Stimulated activated CD8-positive, alpha-beta memory T cell treated with anti-CD3 and anti-CD28 coated beads, Interleukin-15, amount 100 ng/mL, for 4 hours (primary cell): ENCODE results near the gene SFXN2.
"Not testable (repeated sequence)": the region's sequence is repeated elsewhere in the genome, so short reads cannot be mapped to it uniquely, and the experiment has no call there.

Experiments used
- DNase-seq, 2 donors: peaks; one replicate each; pipeline ENCODE4 v3.0.0-alpha.2; 2020; ENCODE audit warnings: low read depth in 2 of 2

Gene SFXN2

DNA sequence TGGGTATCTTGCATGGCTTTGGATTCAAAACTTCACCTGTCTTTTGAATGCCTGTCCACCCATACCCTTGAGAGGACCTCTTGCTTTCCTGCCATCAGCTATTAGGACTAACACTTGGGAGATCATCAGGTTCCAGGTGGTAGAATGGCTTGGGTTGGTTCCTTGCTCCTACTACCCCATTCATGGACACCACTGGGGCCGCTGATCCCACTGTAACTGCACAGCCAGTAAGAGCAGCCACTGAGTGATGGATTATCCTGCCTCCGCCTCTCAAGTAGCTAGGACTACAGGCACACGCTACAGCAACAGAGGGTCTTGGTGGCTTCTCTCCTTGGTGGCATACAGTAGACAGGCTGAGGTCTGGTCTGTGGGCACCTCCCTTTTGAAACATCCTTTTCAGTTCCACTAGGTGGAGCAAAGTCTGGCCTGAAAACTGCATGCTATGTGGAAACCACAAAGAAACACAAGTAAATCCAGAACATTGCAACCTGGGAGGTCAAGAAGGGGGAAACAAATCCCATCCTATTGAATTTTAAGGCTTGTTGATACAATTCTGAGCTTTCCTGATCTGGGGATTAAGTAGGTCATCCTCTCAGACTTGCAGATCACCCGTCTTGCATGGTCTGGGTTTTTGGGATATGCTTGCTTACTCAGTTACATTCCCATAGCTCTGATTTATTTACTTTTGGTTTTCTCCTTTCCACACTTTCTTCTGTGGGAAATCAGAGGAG lies 38.7 kb downstream of the SFXN2 start:
- no peak for DNase-seq

DNA sequence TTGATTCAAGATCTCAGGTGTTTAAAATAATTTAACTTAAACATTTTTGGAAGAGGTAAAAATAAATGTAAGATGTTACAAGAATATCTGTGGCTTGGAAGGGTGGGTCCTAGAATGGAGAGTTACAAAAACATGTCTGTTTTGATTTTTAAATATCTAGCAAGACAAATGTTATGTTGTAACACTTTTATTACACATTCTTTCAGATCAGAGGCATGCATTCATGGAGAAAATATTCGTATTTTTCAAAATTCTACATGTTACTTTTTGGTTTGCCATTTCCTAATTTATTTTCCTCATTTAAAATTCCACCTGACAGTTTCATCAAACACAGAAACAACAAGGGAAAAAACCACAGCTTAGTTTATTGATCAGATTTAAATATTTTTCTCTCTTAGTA lies 39.3 kb downstream of the SFXN2 start:
- DNase-seq: no peak

GRCh38 chr10:102757323-102757722 lies 42.9 kb downstream of the SFXN2 start:
- no peak for DNase-seq

- DNase-seq: no peak
These were observed 44.0 kb downstream of the SFXN2 start for GRCh38 chr10:102758240-102758932.

DNA sequence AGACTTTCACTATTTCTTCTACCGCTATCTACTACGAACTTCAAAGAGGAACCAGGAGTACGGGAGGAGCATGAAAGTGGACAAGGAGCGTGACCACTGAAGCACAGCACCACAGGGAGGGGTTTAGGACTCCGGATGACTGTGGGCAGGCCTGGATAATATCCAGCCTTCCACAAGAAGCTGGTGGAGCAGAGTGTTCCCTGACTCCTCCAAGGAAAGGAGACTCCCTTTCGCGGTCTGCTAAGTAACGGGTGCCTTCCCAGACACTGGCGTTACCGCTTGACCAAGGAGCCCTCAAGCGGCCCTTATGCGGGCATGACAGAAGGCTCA lies 44.5 kb downstream of the SFXN2 start:
- DNase-seq: not testable (repeated sequence)

DNA sequence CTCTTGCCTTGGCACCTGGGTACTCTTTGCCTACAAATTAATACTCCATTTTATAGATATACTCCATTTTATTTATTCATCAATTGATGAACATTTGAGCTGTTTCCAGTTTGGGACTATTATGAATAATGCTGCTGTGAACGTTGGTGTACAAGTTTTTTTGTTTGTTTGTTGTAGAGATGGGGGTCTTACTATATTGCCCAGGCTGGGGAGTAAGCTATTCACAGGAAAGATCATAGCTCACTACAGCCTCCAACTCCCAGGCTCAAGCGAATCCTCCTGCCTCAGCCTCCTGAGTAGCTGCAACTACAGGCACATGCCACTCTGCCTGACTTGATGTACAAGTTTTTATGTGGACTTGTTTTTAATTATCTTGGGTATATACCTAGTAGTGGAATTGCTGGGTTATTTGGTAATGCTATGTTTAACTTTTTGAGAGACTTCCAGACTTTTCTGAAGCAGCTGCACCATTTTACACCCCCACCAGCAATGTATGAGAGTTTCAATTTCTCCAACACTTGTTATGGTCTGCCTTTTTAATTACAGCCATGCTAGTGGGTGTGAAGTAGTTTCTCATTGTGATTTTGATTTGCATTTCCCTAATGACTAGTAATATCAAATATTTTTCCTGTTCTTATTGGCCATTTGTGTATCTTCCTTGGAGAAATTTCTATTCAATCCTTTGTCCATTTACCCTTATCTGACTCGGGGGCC lies 45.2 kb downstream of the SFXN2 start:
- DNase-seq: no peak

DNA sequence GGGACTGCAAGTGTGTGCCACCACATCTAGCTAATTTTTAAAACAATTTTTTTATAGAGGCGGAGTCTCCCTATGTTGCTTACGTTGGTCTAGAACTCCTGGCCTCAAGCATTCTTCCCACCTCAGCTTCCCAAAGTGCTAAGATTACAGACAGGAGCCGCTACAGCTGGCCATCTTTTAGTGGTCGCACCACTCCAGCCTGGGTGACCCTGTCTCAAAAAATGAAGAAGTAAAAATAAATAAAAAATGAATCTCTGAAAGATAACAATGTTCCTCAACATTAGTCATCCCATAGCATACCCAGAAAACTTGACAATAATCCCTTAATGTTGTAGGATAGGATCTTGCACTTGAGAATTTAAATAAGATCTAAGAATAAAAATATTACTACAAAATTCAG lies 47.5 kb downstream of the SFXN2 start:
- DNase-seq: no peak

- no peak for DNase-seq
These were observed 48.1 kb downstream of the SFXN2 start for GRCh38 chr10:102762401-102763015.

- no peak for DNase-seq
These were observed 48.7 kb downstream of the SFXN2 start for GRCh38 chr10:102763037-102763607.

GRCh38 chr10:102764470-102765161 lies 50.2 kb downstream of the SFXN2 start:
- no peak for DNase-seq

GRCh38 chr10:102765336-102765735 lies 50.9 kb downstream of the SFXN2 start:
- DNase-seq: no peak

DNA sequence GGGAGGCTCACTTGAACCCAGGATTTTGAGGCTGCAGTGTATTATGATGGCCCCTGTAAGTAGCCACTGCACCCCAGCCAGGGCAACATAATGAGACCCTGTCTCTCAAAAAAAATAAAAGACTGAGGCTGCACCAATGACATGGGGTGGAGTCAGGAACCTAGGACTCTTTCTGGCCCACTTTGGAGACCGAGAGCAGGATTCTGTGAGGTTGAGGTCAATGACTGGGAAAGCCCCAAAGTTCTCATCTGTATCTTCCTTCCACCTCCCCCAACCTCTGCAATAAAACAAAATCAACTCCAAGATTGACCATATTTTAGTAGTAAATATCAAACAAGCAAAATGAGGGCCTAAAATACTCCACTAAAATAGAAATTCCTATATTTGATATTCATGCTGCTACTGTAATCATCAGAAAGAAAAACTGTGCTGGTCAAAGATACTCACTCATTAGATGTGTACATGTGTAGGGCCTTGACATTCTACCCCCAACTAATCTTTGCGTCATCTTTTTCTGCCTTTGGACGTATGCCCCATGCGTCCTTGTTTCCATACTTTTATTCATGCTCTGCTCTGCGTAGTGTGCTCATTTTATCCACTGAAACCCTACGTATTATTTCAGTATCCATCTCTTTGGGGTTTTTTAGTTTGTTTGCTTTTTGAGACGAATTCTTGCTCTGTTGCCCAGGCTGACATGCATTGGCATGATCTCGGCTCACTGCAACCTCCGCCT lies 53.2 kb downstream of the SFXN2 start:
- DNase-seq: no peak

- DNase-seq: no peak
These were observed 55.1 kb downstream of the SFXN2 start for GRCh38 chr10:102769375-102770107.

DNA sequence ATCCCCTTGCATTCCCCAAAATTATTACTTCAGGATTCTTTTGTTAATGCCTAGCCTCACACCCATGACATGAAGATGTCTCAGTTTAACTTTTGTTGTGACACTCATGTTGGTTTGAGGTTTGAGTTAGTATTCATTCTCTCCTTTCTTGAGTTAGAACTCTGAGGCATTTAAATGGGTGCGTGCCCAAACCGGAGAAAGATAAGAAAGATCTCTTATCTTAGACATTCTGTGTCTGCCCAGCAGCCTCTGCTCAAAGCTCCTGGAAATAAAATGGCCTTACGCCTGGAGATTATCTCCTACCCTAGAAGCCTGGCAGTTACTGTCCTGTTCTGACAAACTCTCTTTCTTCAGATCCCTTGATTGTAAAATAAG lies 55.7 kb downstream of the SFXN2 start:
- DNase-seq: no peak

DNA sequence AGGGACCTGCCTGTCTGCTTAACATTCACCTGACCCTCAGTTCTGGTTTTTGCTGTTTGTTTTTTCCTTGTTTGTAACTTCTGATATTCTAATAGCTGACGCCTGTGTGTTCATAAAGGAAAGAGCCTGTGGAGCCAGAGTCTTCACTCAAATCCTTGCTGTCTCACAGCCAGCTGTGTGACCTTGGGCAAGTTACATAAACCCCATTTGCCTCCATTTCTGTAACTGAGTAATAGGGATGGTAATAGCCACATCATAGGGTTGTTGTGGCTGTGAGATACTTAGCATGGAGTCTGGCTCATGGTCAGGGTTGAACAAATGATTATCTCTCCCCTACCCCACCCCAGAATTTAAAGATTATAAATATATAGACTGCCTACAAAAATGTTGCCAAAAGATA lies 56.4 kb downstream of the SFXN2 start:
- no peak for DNase-seq

DNA sequence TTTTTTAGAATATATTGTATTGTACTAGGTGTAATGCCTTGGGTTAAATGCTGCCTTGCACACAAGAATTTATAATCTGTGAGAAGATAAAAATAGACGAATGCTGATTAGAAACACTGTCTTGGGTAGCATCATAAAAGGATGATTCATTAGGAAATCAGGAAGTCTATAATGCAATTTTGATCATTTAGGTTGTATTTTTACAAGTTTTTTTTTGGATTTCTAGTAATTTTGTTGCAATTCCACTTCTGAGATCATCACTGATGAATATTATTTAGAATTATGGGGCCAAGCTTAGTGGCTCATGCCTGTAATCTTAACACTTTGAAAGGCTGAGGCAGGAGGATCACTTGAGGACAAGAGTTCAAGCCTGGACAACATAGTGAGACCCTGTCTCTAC lies 58.9 kb downstream of the SFXN2 start:
- DNase-seq: no peak

DNA sequence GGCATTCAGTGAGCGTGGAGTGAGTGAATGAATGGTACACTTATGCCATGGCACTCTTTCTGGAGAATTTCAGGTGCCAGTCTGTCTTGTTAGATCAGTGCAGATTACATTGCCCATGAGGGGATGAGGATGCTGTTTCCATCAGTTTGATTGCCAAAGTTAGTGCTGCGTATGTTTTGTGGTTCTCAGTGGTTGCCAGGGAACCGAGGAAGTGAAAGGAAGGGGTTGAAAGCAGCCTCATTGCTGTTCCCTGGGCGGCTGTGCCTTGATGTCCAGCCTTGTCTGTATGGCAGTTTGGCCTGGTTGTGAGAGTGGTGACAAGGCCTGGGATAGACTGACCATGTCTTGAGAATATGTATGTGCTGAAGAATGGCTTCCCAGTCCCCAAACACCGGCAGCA lies 59.5 kb downstream of the SFXN2 start:
- DNase-seq: no peak

GRCh38 chr10:102775201-102775934 lies 60.9 kb downstream of the SFXN2 start:
- DNase-seq: no peak

- no peak for DNase-seq
These were observed 61.7 kb downstream of the SFXN2 start for GRCh38 chr10:102775935-102776669.
